ENCODE measurements around the gene IER5L.

DNA sequence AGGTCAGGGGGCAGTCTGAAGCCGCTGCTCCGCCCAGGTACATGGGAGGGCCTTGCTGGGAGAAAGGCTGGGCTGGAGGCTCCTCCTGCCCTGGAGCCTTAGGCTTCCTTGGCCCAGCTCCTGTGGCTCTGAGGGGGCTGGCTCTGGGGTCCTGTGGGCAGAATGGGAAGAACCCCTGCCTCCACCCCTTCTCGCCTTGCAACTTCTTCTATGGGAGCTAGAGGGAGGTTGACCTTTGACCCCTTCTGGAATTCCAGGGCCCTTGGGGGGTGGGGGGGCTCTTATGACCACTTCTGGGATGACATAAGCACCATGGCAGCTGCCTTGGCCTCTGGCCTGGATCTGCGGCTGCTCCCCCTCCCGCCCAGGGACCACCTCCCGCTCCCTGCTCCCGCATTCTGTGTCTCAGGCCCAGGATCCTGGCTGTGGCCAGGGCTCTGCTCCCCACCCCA, 32.2 kb downstream of the IER5L start:
- TF ChIP-seq POLR2AphosphoS5 (IDR thresholded peaks at IDR 0.05; ENCODE audit: low read depth) = no peak
- TF ChIP-seq REST (IDR thresholded peaks at IDR 0.05; ENCODE audit: insufficient replicate concordance, low read depth) = no peak

All from HL-60 (cell line).